HG03565 (cell line): ENCODE measurements around the gene CHMP1A.
"Not testable (repeated sequence)": the region's sequence is repeated elsewhere in the genome, so short reads cannot be mapped to it uniquely, and the experiment has no call there.

Source experiments
- ATAC-seq: cut with Tn5 transposase; IDR thresholded peaks from one replicate; pipeline ENCODE4 v1.9.1; 2021; ENCODE audit warnings: mild to moderate bottlenecking, moderate library complexity; ENCODE audit not compliant: unreplicated experiment

The CHMP1A gene

DNA sequence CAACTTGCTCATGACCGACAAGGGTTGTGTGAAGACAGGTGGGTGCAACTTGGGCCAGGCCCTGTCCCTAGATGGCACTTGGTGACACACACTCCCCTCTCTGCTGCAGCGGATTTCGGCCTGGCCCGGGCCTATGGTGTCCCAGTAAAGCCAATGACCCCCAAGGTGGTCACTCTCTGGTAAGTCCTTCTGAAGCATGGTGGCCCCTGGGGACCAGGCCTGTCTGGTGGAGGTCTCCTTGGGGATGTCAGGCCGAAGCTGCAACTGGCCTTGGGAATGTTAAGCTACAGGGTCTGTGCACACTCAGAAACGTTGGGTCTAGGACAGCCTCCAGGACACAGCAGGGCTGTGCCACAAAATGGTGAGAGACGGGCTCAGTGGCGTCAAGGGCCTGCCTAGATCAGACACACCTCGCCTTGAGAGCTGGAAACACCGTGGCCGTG, 35.8 kb upstream of the CHMP1A start:
- no peak for ATAC-seq

DNA sequence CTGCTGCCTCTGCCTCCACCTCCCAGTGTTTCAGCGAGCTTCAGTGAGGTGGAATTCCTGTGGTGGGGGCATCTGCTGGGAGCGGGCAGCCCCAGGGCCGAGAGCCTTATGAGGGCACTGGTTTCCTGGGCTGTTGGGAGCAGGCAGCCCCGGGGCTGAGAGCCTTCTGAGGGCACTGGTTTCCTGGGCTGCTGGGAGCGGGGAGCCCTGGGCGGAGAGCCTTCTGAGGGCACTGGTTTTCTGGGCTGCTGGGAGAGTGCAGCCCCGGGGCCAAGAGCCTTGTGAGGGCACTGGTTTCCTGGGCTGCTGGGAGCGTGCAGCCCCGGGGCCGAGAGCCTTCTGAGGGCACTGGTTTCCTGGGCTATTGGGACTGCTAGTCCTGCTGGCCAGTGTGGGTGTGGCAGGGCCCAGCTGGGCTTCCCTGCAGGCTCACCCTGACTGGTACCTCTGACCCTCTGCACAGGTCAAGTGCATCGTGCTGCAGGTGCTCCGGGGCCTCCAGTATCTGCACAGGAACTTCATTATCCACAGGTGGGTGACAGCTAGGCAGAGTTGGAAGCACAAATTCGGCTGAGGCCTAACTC, 34.6 kb upstream of the CHMP1A start:
- ATAC-seq: no peak

DNA sequence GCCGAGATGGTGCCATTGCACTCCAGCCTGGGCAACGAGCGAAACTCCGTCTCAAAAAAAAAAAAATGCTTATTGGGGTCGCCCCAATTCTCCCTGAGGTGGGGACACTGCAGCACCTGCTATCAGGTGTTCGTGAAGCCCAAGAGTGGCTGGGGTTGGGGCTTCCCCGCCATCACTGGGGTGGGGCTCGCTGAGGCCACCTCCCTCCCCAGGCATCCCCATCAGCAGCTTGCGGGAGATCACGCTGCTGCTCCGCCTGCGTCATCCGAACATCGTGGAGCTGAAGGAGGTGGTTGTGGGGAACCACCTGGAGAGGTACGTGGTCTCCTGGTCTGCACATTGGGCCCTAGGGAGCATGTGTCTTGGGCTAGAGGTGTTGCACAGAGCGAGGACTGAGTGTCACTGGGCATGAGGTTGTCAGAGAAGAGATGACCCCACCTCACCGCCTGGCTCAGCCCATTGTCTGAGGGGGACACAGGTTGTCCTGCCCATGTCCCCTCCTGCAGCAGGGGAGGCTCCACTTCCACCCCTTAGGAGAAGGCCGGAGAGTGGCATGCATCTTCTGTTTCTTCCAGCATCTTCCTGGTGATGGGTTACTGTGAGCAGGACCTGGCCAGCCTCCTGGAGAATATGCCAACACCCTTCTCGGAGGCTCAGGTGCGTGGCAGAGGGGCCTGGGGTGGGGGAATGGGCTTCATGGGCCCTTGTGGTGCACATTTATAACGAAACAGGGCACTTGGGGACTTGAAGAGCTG, 33.9 kb upstream of the CHMP1A start:
- no peak for ATAC-seq

DNA sequence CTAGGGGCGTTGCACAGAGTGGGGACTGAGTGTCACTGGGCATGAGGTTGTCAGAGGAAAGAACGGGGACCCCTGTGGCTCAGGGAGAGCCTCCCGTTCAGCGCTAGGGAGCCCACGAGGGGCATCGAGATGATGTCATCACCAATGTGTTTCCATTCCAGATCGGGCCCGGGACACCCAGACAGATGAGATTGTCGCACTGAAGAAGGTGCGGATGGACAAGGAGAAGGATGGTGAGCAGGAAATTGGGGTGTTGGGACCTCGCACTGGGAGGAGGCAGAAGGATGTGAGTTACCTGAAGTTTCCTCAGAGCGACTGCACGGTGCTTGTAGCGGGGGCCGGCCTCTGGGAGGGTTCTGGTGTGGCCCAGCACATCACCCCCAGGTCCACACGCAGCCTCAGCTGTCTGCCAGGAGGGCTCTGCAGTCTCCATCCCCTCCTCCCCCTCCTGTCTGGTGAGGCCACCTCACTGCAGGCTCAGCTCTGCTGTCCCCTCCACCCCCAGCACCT, 32.9 kb upstream of the CHMP1A start:
- no peak for ATAC-seq

DNA sequence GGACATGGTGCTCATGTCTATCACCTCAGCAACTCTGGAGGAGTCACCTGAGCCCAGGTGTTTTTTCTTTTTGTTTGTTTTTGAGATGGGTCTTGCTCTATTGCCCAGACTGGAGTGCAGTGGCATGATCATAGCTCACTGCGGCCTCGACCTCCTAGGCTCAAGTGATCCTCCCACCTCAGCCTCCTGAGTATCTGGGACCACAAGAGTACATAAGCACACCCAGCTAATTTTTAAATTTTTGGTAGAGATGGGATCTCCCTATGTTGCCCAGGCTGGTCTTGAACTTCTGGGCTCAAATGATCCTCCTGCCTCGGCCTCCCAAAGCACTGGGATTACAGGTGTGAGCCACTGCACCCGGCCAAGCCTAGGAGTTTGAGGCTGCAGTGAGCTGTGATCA, 32.1 kb upstream of the CHMP1A start:
- not testable (repeated sequence) for ATAC-seq

DNA sequence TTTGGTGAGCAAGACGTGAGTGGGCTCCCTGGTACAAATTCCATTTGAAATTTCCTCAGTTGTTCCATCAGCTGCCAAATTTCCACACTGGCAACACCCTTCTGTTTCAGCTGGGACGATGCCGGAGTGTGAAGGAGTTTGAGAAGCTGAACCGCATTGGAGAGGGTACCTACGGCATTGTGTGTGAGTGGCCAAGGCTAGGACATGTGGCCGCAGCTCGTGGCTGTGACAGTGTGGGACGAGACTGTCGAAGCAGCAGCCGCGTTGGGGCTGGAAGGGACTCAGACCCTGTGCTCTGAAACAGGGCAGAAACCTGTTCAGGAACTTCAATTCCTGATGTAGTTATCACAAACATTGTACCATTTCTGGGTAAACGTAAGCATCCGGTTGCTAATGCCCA, 31.6 kb upstream of the CHMP1A start:
- ATAC-seq: no peak

DNA sequence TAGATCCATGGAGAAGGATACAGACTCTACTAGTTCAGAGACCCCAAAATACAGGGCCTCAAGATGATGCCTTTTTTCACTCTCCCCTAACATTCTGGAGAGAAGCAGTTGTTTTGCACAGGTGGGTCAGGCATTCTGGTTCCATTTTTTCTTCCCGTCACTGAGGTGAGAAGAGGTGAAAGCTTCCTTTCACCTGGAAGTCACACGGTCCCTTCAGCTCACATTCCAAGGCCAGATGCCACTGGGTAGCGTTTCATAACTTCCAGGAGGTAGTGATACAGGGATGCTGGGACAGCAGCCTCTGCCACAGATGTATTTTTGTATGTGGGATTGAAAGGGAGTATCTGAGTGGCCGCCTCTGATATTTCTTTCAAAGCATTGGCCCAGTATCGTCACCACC, 30.9 kb upstream of the CHMP1A start:
- no peak for ATAC-seq

DNA sequence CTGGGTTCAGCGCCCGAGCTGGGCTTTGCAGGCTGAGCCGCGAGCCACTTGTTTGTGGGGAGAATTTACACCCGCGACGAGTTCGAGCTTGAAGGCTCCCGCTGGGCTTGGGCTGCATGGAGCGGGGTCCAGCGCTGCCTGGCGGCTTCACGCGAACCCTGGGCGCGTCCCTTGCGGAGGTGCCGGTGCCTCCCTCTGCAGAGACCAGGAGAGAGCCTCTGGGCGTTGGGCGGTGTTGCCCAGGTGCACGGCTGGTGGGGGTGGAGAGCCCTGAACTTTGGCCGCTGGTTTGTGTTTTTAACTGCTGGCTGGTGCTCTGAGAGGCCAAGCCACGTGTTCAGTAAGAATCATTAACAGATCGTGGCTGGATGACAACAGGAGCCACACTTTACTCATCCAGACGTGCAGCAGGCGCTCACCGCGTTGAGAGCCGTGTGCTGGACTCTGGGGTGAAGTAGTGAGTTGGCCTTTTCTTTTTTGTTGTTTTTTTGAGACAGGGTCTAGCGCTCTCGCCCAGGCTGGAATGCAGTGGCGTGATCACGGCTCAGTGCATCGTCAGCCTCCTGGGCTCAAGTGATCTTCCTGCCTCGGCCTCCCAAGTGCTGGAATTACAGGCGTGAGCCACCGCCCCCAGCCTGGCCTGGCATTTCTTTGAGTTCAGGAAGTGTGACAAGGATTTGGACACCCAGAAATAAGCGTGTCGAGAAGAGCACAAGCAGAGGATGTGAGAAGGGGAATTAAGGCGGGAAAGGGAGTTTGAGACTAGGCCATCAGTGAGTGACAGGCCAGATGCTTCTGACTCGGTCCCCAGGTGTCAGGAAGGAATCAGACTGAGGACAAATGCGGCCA, 29.8 kb upstream of the CHMP1A start:
- ATAC-seq: peak; percentile 4

DNA sequence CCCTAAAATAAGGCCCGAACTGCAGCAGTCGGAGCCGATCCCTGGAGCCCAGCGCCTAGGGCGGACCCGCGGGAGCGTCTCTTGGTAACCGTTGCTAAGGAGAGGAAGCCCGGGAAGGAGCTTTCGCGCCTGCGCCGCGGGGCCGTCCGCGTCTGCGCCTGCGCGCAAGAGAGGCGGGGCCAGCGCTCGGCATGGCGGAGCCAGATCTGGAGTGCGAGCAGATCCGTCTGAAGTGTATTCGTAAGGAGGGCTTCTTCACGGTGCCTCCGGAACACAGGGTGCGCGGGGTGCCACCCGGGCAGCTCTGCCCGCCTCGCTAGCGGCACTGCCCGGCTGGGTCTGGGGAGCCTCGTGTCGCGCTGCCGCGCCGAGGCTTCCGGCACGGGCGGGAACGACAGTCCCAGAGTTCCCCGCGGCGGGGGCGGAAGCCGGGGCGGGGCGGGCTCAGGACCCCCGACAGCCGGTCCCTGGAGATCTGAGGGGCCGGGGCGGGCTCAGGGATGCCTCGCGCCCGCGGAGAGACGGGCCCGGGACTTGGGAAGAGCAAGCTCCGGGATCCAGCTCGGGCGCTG, 29.1 kb upstream of the CHMP1A start, which contains the start of gene CDK10:
CDK10 (plus strand) TSS at position 170 of the 572 bp plus-strand sequence; CDS start at position 192, 22 bp downstream.
- ATAC-seq: peak; percentile 76

DNA sequence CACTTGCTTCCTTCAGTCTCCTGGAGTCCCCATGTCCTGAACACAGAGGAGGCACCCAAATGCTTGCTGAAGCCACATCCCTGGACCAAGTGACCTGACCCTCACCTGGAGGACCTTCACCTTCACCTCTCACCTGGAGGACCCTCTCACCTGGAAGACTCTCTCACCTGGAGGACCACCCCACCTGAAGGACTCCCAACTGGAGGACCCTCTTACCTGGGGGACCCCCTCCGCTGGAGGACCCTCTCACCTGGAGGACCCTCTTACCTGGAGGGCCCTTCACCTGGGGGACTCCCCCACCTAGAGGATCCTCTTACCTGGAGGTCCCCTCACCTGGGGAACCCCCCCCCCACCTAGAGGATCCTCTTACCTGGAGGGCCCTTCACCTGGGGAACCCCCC, 28.4 kb upstream of the CHMP1A start:
- ATAC-seq: no peak

DNA sequence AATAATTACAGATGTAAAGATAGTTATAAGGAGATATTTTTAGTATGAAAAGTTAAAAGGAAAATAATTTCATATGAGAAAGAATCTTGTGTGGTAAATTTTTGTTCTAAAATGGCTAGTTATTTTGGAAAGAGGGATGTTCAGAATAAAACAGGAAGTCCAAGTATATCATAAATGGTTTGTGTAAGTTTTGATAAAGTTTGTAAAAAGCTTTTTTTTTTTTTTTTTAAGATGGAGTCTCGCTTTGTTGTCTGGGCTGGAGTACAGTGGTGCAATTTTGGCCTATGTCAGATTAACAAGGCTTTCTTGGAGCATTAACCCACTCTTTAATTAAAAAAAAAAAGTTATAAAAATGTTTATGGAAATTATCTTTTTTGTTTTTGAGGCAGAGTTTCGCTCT, 20.8 kb upstream of the CHMP1A start:
- no peak for ATAC-seq

DNA sequence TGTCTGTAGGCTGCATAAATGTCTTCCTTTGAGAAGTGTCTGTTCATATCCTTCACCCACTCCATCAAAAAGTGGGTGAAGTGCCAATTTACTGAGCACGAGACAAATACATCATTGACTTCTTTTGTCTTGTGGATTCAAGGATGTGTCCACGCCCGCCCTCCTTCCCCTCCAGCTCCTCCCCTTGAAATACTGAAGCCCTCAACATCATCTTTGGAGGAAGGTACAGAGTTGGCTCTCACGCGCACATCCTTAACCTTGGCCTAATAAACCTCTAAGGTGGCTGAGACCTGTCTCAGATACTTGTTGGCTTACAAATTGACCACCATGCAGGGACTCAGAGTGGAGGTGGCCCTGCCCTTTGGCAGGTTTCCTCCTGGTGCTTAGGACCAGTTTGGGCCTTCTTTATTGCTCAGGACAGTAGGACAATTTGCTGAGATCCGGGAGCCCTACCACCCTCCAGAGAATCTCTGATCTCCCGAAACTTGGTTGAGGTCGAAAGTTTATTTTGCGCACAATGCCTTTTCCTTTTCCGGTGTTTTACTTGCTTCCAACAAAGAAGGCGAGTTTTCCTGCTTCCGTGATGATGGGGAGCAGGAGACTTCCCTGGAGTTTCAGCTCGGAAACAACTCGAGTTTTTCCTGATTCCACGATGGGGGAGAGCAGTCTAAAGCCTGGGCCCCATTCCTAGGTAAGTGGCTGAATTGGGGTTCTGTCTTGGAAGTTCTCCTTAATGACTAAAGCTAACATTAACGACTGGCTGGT, 14.9 kb upstream of the CHMP1A start:
- ATAC-seq: no peak

DNA sequence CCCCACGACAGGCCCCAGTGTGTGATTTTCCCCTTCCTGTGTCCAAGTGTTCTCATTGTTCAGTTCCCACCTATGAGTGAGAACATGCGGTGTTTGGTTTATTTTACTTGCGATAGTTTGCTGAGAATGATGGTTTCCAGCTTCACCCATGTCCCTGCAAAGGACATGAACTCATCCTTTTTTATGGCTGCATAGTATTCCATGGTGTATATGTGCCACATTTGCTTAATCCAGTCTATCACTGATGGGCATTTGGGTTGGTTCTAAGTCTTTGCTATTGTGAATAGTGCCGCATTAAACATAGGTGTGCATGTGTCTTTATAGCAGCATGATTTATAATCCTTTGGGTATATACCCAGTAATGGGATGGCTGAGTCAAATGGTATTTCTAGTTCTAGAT, 14.1 kb upstream of the CHMP1A start:
- not testable (repeated sequence) for ATAC-seq

DNA sequence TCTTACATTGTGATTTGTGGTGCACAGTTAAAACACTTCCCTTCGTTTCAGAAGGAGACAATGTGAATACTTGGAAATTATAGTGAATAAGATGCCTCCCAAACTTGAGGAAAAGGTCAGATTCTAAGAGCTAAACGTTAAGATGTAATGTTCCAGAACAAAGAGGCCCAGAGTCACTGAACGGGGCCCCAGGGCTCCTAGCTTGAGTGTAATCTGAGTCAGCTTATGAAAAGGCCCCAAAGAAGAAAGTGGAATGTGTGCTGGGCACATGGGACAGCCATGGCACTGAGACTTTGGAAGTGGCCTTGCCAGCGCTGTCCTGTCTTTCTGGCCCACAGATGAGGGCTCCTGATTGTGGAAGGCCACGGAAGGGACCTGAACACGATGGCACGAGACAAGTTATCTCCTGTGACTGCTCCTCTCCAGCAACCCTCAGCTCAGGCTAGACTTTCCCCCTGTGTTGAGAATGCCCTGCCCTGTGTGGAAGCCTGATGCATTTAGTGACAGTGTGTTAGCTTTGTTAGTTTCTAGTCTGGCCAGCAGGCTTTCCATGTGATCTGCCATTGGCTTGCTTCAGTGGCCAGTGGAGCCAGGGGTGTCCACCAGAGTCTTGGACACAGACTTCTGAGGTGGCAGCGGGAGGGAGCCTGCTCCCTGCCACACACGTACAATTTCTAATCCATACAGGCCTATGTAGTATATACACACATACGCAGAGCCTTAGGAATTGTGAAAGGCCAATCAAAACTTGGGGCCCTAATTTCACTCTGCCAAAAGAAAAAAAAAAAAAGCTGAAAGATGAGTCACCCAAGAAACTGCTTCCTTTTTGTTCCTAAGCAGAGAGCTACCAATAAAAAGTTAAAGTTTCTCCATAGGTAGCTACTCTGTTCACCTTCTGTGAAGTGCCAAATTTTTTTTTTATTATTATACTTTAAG, 13.3 kb upstream of the CHMP1A start:
- ATAC-seq: no peak

DNA sequence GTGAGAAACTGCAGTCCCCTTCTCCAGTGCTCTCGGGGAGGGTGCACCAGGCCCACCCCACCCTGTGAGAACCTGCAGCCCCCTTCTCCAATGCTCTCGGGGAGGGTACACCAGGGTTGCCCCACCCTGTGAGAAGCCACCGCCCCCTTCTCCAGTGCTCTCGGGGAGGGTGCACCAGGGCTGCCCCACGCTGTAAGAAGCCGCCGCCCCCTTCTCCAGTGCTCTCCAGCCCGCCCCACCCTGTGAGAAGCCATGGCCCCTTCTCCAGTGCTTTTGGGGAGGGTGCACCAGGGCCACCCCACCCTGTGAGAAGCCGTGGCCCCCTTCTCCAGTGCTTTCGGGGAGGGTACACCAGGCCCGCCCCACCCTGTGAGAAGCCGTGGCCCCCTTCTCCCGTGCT, 12.2 kb upstream of the CHMP1A start:
- ATAC-seq: no peak

DNA sequence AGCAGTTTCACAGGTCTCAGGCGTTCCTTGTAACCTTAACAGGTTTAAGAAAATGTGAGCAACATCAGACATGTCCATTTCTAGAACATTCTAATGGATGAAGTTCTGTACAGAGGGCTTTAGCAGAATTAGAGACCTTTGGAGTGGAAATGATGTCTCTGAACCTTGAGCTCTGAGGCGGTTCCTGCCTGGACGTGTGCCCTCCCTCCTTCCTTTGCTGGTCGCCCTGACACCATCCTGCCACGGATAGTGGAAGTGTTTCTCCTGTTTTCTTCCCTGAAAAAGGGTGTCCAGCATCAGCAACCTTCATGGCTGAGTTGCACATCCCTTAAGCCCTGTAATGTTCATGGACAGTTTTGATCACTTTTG, 11.3 kb upstream of the CHMP1A start:
- no peak for ATAC-seq

DNA sequence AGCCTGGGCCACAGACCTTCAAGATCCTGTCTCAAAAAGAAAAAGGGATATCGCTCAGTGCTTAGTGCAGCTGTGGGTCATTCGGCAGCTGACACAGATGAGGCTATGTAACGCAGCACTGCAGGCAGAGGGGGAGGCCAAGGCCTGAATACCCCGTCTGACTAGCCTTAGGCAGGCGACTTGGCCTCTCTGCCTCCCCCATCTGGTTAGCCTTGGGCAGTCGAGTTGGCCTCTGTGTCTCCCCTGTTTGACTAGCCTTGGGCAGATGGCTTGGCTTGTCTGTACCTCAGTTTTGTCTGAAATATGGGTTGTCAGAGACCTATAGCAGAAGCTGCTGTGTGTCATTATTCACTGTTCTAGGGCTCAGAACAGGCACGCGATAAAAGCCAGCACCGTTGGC, 10.1 kb upstream of the CHMP1A start:
- no peak for ATAC-seq

DNA sequence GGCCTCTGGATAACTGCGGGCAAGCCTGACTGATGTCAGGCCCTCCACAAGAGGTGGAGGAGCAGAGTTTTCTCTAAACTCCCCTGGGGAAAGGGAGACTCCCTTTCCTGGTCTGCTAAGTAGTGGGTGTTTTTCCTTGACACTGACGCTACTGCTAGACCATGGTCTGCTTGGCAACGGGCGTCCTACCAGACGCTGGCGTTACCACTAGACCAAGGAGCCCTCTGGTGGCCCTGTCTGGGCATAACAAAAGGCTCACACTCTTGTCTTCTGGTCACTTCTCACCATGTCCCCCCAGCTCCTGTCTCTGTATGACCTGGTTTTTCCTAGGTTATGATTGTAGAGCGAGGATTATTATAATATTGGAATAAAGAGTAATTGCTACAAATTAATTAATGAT, 9.5 kb upstream of the CHMP1A start:
- ATAC-seq: not testable (repeated sequence)

DNA sequence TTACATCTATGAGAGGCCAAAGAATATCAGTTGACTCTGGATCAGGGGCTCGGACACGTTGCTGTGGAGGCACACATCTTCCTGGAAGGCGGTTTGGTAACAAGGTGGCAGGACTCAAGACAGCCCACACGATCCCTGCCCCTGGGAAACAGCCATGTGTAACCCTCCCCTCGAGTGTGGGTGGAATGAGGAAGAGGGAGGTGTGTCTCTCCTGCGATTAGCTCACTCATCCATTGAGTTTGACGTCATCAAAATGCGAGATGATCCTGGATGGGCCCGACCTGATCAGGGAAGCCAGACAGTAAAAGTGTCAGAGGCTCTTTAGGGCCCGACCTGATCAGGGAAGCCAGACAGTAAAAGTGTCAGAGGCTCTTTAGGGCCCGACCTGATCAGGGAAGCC, 6.7 kb upstream of the CHMP1A start:
- ATAC-seq: not testable (repeated sequence)
